Activated naive CD8-positive, alpha-beta T cell treated with anti-CD3 and anti-CD28 coated beads, Interleukin-2, amount 50 U/mL, for 16 hours (primary cell): ENCODE measurements around the gene DDB1.

ENCODE experiments used
- DNase-seq: peaks from one replicate; pipeline ENCODE4 v3.0.0-alpha.2; 2020; ENCODE audit warnings: low read depth, low spot score

Gene DDB1

DNA sequence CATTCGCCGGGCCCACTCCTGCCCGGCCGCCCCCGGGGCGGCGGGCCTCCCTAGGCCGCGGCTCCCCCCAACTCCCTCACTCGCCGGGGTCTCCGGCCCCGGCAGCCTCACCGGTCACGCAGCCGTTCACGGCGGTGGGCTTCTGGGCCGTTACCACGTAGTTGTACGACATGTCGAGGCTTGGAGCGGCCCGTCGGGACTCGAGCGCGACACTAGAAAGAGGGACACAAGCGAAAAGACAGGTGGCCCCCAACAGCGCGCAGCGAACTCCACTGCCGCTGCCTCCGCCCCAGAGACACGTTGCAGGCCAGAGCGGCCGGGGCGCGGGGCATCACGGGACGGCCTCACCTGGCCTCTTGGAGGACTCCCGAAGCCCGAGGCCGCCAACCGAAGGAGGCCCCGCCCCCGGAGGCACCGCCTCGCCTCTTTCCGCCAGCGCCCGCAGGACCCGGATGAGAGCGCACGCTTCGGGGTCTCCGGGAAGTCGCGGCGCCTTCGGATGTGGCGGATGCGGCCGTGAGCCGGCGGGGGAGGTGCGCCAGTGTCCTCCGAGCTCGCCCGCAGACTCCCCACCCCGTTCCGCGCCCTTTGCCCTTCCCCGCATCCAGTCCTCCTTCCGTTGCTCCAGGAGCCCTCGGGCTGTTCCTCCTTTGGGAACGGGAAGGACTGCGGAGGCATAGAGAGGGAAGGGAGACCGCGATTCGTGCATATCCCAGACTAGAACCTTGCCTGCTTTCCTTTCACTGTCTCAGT lies at the start of gene DDB1, which contains the start of gene TKFC:
TSS of gene DDB1 (minus strand) at position 309 of the 753 bp plus-strand sequence. CDS start at position 172, 137 bp downstream.
TSS of gene TKFC (plus strand) at position 432 of the 753 bp plus-strand sequence. CDS start 1,501 bp downstream, outside the sequence.
- DNase-seq = peak; percentile 94

DNA sequence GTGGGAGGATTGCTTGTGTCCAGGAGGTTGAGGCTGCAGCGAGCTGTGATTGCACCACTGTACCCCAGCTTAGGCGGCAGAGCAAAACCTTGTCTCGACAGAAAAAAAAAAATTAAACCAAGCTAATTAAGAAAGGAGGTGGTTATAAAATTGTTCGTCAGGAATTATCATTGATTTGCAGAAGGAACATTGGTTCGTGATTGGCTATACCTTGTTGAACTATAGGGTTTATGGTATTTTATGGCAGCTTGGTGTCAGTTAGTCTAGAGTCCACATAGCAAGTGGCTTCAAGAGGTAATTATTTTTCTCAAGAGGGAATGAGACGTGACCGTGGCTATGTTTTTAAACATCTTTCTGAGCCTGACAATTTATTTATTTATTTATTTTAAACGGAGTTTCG lies 48.0 kb upstream of the DDB1 start:
- no peak for DNase-seq

DNA sequence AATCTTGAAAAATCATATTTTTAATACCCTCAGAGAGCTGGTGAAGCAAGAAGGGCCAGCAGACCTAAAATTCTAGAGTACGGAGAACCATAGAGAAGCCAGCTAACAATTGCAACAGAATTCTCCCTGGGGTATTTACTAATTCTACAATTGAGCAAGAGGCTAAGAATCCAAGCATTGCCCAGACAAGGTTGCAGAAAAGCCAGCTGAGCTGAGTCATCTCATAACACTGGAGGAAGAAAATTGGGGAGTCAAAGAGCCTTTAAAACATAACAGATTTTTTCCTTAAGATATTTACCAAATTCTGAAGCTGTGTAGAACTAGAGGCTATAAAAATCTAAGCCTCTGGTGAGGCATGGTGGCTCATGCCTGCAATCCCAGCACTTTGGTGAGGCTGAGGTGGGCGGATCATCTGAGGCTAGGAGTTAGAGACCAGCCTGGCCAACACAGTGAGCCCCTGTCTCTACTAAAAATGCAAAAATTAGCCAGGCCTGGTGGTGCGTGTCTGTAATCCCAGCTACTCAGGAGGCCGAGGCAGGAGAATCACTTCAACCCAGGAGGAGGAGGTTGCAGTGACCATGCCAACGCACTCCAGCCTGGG lies 45.9 kb upstream of the DDB1 start:
- no peak for DNase-seq

DNA sequence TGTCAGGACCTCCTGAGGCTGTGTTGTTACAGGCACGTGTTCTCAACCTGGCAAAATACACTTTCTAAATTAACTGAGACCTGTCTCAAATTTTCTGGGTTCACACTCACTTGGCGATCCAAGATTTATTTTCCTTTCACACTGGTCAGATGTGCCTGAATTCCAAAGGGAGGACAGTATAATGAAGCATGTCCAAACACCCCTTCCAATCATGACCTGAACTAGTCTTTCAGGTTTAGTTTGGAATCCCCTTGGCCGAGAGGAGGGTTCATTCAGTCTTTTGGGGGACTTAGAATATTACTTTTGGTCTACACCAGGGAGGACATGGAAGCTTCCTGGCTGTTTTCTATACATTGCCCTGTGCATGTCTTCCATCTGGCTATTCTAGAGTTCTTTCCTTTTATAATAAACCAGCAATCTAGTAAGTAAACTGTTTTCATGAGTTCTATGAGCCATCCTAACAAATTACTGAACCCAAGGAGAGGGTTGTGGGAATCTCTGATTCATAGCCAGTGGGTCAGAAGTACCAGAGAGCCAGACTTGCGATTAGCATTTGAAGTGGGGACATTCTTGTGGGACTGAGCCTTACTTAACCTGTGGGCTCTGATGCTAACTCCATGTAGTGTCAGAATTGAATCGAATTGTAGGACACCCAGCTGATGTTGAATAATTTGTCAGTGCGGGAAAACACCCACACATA lies 44.7 kb upstream of the DDB1 start:
- DNase-seq = no peak

DNA sequence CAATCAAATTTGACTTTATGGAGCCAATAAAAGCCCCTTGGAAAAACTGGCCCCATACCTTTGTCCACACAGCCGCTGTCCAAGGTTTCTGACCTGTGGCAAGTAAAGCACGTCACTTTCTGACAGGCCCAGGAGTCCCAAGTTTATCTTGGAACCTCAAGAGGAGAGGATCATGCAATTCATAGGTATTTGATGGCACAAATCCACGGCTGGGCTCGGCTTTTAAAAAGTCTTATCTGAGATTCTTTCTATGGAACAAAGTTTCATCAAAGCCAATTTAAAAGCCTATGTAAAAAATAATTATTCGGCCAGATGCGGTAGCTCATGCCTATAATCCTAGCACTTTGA lies 42.8 kb upstream of the DDB1 start:
- no peak for DNase-seq

DNA sequence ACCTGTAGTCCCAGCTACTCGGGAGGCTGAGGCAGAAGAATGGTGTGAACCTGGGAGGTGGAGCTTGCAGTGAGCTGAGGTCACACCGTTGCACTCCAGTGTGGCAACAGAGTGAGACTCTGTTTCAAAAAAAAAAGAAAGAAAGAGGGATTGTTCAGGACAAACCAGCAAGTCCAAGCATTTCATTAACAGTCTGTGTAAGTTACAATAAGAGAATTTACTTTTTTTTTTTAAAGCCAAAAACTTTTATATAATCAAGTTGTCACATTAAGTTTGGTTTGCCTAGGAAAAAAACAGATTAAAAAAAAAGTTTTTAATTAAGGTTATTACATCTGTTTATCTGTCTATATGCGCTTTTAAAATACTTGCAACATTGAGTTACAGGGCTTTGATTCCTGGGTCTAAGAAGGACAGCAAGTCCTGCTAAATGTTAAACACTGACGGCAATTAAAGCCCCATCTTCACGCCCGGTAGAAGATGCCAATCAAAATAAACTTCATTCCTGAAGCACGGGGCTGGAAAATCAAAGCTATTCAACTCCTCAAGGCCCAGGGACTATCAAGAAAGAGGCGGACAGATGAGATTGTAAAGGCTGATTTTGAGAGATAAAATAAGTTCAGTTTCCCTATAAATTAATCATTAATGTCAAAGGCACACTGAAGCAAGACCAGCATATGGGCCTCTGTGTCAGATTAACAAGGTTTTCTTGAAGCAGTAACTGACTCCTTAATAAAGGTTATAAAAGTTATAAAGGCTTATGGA lies 39.9 kb upstream of the DDB1 start:
- no peak for DNase-seq

DNA sequence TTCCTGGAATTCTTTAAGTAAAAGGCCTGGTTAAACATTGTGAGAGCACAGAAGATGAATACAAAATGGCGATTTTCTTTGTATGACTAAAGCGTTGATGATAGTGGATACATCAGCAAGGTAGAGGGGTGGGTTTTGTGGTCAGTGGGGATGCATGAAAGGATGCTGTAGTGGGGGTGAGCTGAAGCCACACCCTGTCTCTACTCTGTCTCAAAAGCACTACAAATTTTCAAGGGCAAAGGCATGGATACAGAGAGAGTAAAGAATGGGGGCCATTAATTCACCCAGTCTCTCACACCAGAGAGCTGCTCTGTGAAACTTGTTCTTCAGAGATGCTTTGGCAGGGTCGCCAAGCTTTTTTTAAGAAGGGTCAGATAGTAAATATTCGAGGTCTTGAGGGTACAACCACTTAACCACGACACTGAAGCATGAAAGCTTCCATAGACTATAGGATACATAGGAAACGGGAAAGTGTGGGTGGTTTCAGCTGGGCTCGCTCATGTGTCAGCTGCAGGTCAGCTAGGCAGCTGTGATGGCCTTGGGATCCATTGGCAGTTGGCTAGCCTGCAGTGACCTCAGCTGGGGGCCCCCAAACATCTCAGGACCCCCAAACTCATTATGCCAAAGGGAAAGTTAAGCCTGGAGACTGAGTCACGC lies 37.6 kb upstream of the DDB1 start:
- DNase-seq = no peak

DNA sequence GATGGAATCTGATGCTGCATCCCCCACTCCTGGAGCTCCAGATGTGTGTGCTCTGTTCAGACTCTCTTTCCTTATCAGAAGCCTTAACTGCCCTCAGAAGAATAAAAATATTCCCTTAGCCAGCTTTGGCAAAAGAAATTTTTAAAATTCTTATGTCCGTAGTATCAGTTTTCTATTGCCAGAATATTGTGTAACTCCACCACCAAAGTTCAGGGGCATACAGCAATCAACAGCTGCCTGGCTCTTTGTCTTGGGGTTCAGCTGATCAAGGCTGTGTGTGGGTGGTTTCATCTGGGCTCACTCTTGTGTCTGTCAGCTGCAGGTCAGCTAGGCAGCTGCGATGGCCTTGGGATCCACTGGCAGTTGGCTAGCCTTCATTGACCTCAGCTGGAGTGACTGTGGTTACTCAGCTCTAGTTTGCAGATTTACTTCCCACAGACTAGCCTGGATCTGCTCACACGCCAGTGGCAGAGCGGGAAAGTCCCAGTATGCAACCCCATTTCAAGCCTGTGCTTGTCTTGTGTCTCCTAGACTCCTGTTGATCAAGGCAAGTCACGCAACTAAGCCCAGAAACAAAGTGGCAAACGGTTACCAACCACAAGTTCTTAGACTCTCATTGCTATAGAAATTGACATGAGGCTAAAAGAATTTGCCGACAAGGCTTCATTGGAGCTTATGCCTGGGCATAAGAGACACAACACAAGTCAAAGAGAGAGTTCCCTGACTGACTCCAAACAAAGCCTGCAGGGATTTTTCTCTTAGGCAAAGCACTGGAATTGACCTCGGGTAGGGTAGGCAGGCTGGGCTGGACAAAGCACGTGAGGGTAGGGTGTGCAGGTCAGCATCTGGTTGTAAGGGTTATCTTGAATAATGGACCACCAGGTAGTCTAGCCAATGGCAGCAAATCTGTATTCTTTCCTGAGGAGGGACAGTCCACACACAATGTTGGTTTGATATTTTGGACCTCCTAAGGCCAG lies 36.8 kb upstream of the DDB1 start:
- no peak for DNase-seq

DNA sequence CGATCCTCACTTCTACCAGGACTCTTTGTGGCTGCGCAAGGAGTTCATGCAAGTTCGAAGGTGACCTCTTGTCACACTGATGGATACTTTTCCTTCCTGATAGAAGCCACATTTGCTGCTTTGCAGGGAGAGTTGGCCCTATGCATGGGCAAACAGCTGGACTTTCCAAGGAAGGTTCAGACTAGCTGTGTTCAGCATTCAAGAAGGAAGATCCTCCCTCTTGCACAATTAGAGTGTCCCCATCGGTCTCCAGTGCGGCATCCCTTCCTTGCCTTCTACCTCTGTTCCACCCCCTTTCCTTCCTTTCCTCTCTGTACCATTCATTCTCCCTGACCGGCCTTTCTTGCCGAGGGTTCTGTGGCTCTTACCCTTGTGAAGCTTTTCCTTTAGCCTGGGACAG lies 35.7 kb upstream of the DDB1 start:
- no peak for DNase-seq

DNA sequence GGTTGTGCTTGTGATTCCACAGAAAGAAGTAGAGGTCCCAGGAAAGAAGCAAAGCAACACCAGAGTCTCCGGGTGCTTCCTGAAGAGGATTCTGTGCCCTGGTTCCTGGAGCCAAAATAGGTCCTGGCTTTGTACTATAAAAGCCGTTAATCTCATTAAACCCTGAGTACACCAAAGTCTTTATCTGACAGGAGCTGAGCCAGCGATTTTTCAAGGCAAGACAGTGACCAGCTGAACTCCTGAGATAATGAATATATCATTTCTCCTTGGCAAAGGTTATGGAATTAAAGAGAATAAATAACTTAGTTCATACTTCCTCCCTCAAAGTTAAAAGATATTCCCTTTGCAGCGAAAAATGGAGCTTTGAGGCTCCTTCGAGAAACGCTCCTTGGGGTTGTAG lies 34.5 kb upstream of the DDB1 start:
- no peak for DNase-seq

DNA sequence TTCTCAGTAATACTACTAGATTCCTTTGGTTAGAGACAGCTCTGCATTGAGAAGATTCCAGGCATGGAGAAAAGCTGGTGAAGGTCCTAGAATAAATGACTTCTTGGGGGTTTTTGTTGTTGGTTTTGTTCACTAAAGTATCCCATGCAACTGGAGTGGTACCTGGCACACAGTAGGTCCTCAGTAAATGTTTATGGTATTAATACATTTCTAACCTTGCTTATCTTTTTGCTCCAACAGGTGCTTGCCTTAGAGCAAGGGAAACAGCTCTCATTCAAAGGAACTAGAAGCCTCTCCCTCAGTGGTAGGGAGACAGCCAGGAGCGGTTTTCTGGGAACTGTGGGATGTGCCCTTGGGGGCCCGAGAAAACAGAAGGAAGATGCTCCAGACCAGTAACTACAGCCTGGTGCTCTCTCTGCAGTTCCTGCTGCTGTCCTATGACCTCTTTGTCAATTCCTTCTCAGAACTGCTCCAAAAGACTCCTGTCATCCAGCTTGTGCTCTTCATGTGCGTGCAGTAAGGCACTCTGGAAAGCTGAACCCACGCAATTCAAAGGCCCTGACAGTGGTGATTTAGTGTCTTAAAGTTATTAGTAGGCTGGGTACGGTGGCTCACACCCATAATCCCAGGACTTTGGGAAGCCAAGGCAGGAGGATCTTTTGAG lies 31.2 kb upstream of the DDB1 start:
- no peak for DNase-seq

DNA sequence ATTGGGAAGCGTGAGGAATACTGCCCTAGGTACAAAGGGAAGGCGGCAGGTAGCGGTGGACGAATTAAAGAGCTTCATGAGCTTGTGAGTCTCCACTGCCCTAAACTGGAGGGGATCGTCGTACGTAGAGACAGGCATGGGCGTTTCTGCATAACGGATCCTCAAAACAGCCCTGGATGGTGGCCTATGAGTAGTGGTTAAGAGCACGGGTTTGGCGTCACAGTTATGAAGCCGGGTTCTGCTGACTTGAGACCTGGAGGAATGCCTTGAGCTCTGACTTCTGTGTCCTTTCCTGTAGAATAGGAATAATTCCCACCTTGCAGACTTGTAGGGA lies 29.6 kb upstream of the DDB1 start:
- no peak for DNase-seq

DNA sequence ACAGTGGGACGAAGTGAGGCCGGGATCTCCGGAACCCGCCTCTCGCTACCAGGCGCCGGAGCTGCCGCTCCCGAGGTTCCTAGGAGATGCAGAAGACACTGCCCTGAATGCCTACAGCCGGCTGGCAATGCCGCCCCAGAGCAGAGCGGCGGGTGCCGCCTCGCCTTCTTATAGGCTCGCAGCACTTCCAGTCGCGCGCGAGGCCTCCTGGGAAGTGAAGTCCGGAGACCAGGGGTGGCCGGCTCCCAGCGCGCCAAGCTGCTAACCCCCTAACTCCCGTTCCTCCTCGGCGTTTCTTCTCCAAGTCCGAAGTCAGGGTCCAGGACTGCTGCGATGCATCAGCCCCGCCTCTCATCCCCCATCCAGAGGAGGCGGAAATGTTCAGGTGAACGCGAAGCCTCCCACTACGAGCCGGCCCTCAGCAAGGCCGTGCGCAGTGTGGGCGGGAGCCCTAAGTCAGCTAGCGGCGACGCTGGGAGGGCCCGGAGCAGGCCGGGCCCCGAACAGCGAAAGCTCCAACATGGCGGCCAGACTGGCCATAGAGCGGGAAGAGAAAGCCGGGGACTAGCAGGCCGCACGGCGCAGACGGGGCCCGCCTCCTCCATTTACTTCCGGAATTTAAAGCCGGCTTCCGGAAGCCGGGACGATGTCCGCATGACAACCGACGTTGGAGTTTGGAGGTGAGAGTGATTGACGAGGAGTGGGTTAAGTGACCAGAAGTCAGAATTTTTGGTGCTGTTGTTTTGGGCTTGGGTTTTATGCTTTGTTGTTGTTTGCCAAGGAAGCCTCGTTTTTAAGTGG lies 29.0 kb upstream of the DDB1 start, which contains the start of the genes CYB561A3 and TMEM138:
TSS of gene CYB561A3 (minus strand) at position 142 of the 801 bp plus-strand sequence. CDS start 5,169 bp downstream, outside the sequence.
TSS of gene TMEM138 (plus strand) at position 634 of the 801 bp plus-strand sequence. CDS start 2,017 bp downstream, outside the sequence.
- DNase-seq = peak; percentile 81

DNA sequence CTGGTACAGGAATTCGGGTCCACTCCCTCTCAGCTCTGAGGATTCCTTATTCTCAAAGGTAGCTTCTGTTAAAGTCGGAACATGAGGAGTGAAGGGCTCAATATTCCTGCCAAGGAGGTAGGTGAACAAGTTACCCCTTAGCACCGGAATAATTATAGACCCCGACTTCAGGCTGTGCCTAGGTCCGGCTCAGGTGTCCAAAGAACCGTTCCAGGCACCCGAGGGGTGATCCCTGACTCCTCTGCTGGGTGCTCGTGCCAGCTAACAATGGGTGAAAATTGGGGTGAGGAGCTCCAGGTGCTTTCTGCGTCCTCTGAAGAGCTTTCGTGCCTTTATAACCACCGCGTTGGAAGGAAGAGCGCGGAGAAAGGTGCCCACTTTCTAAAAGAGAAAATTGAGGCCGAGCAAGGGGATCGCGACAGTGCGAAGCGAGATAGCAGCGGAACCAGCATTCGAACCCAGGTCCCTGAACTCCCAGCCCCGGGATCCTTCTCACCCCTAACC lies 28.4 kb upstream of the DDB1 start:
- no peak for DNase-seq

DNA sequence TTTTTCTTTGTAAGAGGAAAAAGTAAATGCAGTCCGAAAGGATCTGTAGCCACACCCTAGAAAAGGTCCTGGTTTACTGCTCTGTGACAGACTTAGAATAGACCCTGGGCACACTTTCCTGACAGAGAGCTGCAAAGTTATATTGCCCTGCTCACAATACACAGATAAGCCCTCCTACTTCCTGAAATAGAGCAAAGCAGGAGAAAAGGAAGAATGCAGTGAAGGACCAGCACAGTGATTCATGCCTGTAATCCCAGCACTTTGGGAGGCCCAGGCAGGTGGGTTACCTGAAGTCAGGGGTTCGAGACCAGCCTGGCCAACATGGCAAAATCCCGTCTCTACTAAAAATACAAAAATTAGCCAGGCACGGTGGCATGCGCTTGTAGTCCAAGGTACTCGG lies 26.6 kb upstream of the DDB1 start:
- no peak for DNase-seq

DNA sequence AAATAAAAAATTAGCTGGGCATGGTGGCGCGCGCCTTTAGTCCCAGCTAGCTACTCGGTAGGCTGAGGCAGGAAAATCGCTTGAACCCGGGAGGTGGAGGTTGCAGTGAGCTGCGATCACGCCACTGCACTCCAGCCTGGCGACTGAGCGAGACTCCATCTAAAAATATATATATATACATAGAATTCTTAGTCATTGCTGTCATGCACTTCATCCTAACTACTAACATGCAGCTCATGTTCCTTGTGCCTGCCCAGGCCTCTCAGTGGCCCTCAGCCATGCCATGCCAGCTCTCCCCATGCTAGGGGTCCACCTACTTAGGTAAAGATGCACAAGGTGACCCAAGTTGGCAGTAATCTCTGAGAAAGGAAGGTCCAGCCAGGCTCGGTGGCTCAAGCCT lies 25.7 kb upstream of the DDB1 start:
- no peak for DNase-seq

DNA sequence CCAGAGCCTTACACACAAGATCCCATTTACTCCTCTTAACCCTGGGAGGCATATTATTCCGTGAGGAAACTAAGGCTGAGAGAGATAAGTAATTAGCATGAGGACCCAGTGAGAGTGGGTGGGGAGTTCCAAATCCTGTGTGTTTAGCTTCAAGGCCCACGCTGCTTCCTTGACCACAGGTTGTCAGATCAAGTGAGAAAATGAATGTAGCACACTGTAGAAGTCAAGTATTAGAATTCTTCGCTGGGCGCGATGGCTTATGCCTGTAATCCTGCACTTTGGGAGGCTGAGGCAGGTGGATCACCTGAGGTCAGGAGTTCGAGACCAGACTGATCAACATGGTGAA lies 25.0 kb upstream of the DDB1 start:
- DNase-seq = no peak

DNA sequence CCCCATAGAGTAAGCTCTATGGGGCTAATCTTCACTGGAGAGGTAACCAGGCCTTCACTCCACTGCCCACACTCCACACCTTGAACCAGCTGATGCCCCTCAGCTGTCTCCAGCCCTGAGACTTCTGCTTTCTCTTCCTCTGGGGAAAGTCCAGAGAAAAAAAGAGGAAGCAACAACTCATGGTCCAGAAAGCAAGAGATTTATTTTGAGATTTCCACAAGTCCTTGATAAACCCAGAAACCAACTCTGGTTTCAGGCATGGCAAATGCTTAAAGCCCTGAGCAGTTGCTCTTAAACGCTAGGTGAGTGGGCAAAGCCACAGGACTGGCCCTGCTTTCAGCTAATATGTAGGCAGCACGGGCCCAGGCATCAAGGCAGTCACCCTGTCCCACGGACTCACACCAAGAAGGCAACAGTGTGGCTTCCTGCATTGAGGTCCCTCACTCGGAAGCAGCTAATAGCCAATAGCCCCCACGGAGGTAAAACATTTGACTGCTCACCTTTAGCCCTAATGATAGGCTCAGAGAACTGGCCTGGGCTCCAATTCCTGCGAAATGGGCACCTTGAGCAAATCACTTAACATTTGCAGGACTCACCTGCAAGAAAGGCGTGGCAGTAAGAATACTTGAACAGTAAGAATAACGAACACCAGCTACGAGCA lies 24.5 kb upstream of the DDB1 start:
- no peak for DNase-seq
